IMR-90 (cell line): Measurements from ENCODE around the gene ABCA2. TPM values are rescaled to one million over a fixed set of nuclear protein-coding genes. Genes with fewer than 3 reads are reported as not detected.

Source experiments
- ATAC-seq: fragments of 200-7000 bp; cut with Tn5 transposase; 2 replicates; pipeline ENCODE4 v1.9.1; 2020; ENCODE audit warnings: low read depth, mild to moderate bottlenecking, moderate library complexity
- BruUV-seq: library from RNA; stranded (reverse); fragments of 400-500 nt; replicated peaks from 2 replicates; lab custom pipeline; 2021; lab: Mats Ljungman, UMichigan
- CTCF ChIA-PET: fragments of 300-600 bp; formaldehyde crosslinking; extraction: SDS; loops from one replicate; lab custom pipeline; 2021; ENCODE audit warnings: antibody characterized with exemption; lab: Yijun Ruan, JAX
- POLR2A ChIA-PET: fragments of 300-600 bp; sonication (Branson Sonifier 250); formaldehyde crosslinking; loops from one replicate; lab custom pipeline; 2022; ENCODE audit warnings: antibody characterized with exemption; ENCODE audit not compliant: unreplicated experiment; lab: Charles Lee
- DNase-seq: peaks from one replicate; pipeline ENCODE4 v3.0.0; 2013
- H2AFZ ChIP-seq: replicated peaks from 2 replicates; pipeline ENCODE3; 2013; ENCODE audit warnings: low read length, mild to moderate bottlenecking; ENCODE audit not compliant: poor library complexity
- H2AK5ac ChIP-seq: 2 replicates; pipeline ENCODE4 v1.6.1; 2013; ENCODE audit warnings: low read depth, low read length, inconsistent platforms
- H2AK9ac ChIP-seq: replicated peaks from 2 replicates; pipeline ENCODE3; 2013; ENCODE audit warnings: mild to moderate bottlenecking, low read depth, low read length, moderate library complexity; ENCODE audit not compliant: poor library complexity
- H2BK120ac ChIP-seq: 2 replicates; pipeline ENCODE4 v1.6.1; 2013; ENCODE audit warnings: low read depth, low read length, inconsistent platforms
- H2BK15ac ChIP-seq: 3 replicates; pipeline ENCODE4 v1.6.1; 2013; ENCODE audit warnings: low read depth, low read length, inconsistent platforms
- H2BK20ac ChIP-seq: 2 replicates; pipeline ENCODE4 v1.6.1; 2013; ENCODE audit warnings: low read depth, mild to moderate bottlenecking, inconsistent platforms, low read length, moderate library complexity
- H2BK5ac ChIP-seq: 2 replicates; pipeline ENCODE4 v1.6.1; 2013; ENCODE audit warnings: mild to moderate bottlenecking, low read depth, low read length, inconsistent platforms; ENCODE audit not compliant: poor library complexity, severe bottlenecking
- H3K14ac ChIP-seq: replicated peaks from 2 replicates; pipeline ENCODE4 v1.6.1; 2013; ENCODE audit warnings: low read depth, low read length, inconsistent platforms
- H3K18ac ChIP-seq: 2 replicates; pipeline ENCODE4 v1.6.1; 2013; ENCODE audit warnings: low read depth, low read length, control low read depth
- H3K23ac ChIP-seq: 2 replicates; pipeline ENCODE4 v1.6.1; 2013; ENCODE audit warnings: low read depth, low read length, inconsistent platforms
- H3K27ac ChIP-seq: 2 replicates; pipeline ENCODE4 v1.5.1; 2013; ENCODE audit warnings: mild to moderate bottlenecking, control low read depth, low read length; ENCODE audit not compliant: insufficient read depth
- H3K27me3 ChIP-seq: 2 replicates; pipeline ENCODE4 v1.6.1; 2013; ENCODE audit warnings: low read length; ENCODE audit not compliant: control insufficient read depth, insufficient read depth
- H3K36me3 ChIP-seq: 2 replicates; pipeline ENCODE4 v1.6.1; 2013; ENCODE audit warnings: low read length, mixed read lengths; ENCODE audit not compliant: control insufficient read depth, insufficient read depth
- H3K4ac ChIP-seq: 2 replicates; pipeline ENCODE4 v1.6.1; 2013; ENCODE audit warnings: low read depth, low read length, inconsistent platforms
- H3K4me1 ChIP-seq: 2 replicates; pipeline ENCODE4 v1.6.1; 2013; ENCODE audit warnings: low read length, mixed read lengths; ENCODE audit not compliant: control insufficient read depth, insufficient read depth
- H3K4me2 ChIP-seq: 2 replicates; pipeline ENCODE4 v1.6.1; 2013; ENCODE audit warnings: low read depth, mild to moderate bottlenecking, control low read depth, low read length, moderate library complexity
- H3K4me3 ChIP-seq: 2 replicates; pipeline ENCODE4 v1.5.1; 2013; ENCODE audit warnings: low read depth, mild to moderate bottlenecking, control low read depth, low read length, moderate library complexity; ENCODE audit not compliant: insufficient read depth
- H3K56ac ChIP-seq: 2 replicates; pipeline ENCODE4 v1.6.1; 2013; ENCODE audit warnings: low read length, inconsistent platforms; ENCODE audit not compliant: insufficient read depth; ENCODE audit errors: extremely low read depth
- H3K79me1 ChIP-seq, 2 experiments: 2 replicates each; pipeline ENCODE4 v1.6.1; 2013; ENCODE audit warnings: low read length in 2 of 2, inconsistent platforms in 1 of 2, low read depth in 1 of 2
- H3K9ac ChIP-seq: 2 replicates; pipeline ENCODE4 v1.6.1; 2013; ENCODE audit warnings: low read depth, low read length, control low read depth
- H3K9me1 ChIP-seq: 2 replicates; pipeline ENCODE4 v1.6.1; 2013; ENCODE audit warnings: low read length, inconsistent platforms; ENCODE audit not compliant: insufficient read depth
- H3K9me3 ChIP-seq: 2 replicates; pipeline ENCODE4 v1.6.1; 2013; ENCODE audit warnings: low read length; ENCODE audit not compliant: control insufficient read depth, insufficient read depth
- H4K20me1 ChIP-seq: 2 replicates; pipeline ENCODE4 v1.6.1; 2013; ENCODE audit warnings: low read length, inconsistent platforms; ENCODE audit not compliant: insufficient read depth
- H4K5ac ChIP-seq: 2 replicates; pipeline ENCODE4 v1.6.1; 2013; ENCODE audit warnings: mild to moderate bottlenecking, low read depth, low read length, control low read depth
- H4K8ac ChIP-seq, 2 experiments: 2 replicates each; pipeline ENCODE4 v1.6.1; 2013; ENCODE audit warnings: low read depth in 2 of 2, low read length in 2 of 2, control low read depth in 1 of 2, inconsistent platforms in 1 of 2
- H4K91ac ChIP-seq: 2 replicates; pipeline ENCODE4 v1.6.1; 2013; ENCODE audit warnings: low read depth, low read length, inconsistent platforms; ENCODE audit not compliant: insufficient read depth
- BHLHE40 ChIP-seq: fragments of 150-350 bp; IDR thresholded peaks from 2 replicates; pipeline ENCODE4 v1.6.1; 2016; ENCODE audit warnings: mild to moderate bottlenecking, low read depth, low read length
- CEBPB ChIP-seq: IDR thresholded peaks from 2 replicates; pipeline ENCODE4 v1.6.1; 2012; ENCODE audit warnings: low read depth, low read length, improper control_type of control experiment
- CHD1 ChIP-seq: IDR thresholded peaks from 2 replicates; pipeline ENCODE4 v1.6.1; 2012; ENCODE audit warnings: low read depth, low read length, improper control_type of control experiment
- FOS ChIP-seq: fragments of 150-350 bp; IDR thresholded peaks from 2 replicates; pipeline ENCODE4 v1.6.1; 2016; ENCODE audit warnings: low read depth, low read length
- MAFK ChIP-seq: IDR thresholded peaks from 2 replicates; pipeline ENCODE4 v1.6.1; 2012; ENCODE audit warnings: low read depth, low read length, improper control_type of control experiment
- MAZ ChIP-seq: IDR thresholded peaks from 2 replicates; pipeline ENCODE4 v1.6.1; 2012; ENCODE audit warnings: low read depth, mild to moderate bottlenecking, low read length, improper control_type of control experiment, moderate library complexity, borderline replicate concordance
- MXI1 ChIP-seq: IDR thresholded peaks from 2 replicates; pipeline ENCODE4 v1.6.1; 2012; ENCODE audit warnings: low read depth, mild to moderate bottlenecking, low read length, moderate library complexity, borderline replicate concordance
- NFE2L2 ChIP-seq: fragments of 150-350 bp; IDR thresholded peaks from 2 replicates; pipeline ENCODE4 v1.6.1; 2016; ENCODE audit warnings: low read depth, mild to moderate bottlenecking, low read length
- POLR2A ChIP-seq: IDR thresholded peaks from 2 replicates; pipeline ENCODE4 v1.6.1; 2012; ENCODE audit warnings: mild to moderate bottlenecking, low read depth, low read length
- RAD21 ChIP-seq: IDR thresholded peaks from 2 replicates; pipeline ENCODE4 v1.6.1; 2012; ENCODE audit warnings: low read length, improper control_type of control experiment
- RCOR1 ChIP-seq: IDR thresholded peaks from 2 replicates; pipeline ENCODE4 v1.6.1; 2012; ENCODE audit warnings: mild to moderate bottlenecking, low read length, improper control_type of control experiment; ENCODE audit not compliant: insufficient replicate concordance
- RFX5 ChIP-seq: IDR thresholded peaks from 2 replicates; pipeline ENCODE4 v1.8.0; 2012; ENCODE audit warnings: low read depth, mild to moderate bottlenecking, low read length, moderate library complexity
- SMC3 ChIP-seq: fragments of 150-350 bp; IDR thresholded peaks from 2 replicates; pipeline ENCODE4 v1.6.1; 2016; ENCODE audit warnings: low read depth, mild to moderate bottlenecking, antibody characterized with exemption, low read length, moderate library complexity
- WGBS, 2 experiments: methylation state at CpG; one replicate each; pipeline versions ENCODE4 v1.1.5 to v1.1.7; 2013; ENCODE audit warnings: missing lambda C conversion rate in 2 of 2; ENCODE audit not compliant: insufficient read length in 1 of 2; ENCODE audit errors: extremely low coverage in 2 of 2; 5-methylcytosine and 5-hydroxymethylcytosine counted together
- dilution Hi-C: fragments of 300-500 bp; cut with HindIII; formaldehyde crosslinking; loops from one replicate; pipeline ENCODE4 v1.14.3; 2018; ENCODE audit warnings: low sequenced_read_pairs; ENCODE audit not compliant: unreplicated experiment
- in situ Hi-C: fragments of 300-500 bp; cut with MboI; formaldehyde crosslinking; loops from 3 replicates; pipeline ENCODE4 v1.14.3; 2019; ENCODE audit warnings: low sequenced_read_pairs, inconsistent platforms, mixed read lengths
- intact Hi-C: fragments of 100-400 bp; cut with micrococcal nuclease; formaldehyde crosslinking; loops from 2 replicates; pipeline ENCODE4 v1.10.0; 2022
- polyA plus RNA-seq, 3 experiments: library from polyadenylated mRNA; depleted of rRNA; stranded (reverse); fragments of >200 nt; gene quantifications; 2 replicates each; pipeline ENCODE4 v1.2.3, GENCODE V29; 2012; ENCODE audit warnings: low replicate concordance in 1 of 3
- total RNA-seq: library from RNA; depleted of rRNA; stranded (reverse); fragments of >200 nt; gene quantifications from 2 replicates; pipeline ENCODE4 v1.2.3, GENCODE V29; 2012
- TF ChIP-seq, protein P1 (sequence below): fragments of 150-350 bp; IDR thresholded peaks from 2 replicates; pipeline ENCODE4 v1.6.1; 2017; ENCODE audit warnings: mild to moderate bottlenecking, antibody characterized with exemption, low read length, low read depth
- TF ChIP-seq, protein P2 (sequence below): fragments of 150-350 bp; IDR thresholded peaks from 2 replicates; pipeline ENCODE4 v1.6.1; 2016; ENCODE audit warnings: low read depth, mild to moderate bottlenecking, low read length, moderate library complexity, borderline replicate concordance
- TF ChIP-seq, protein P3 (sequence below): conservative IDR thresholded peaks from 2 replicates; pipeline ENCODE4 v1.5.1; 2012; ENCODE audit warnings: mild to moderate bottlenecking, low read depth, low read length, improper control_type of control experiment

Gene ABCA2
- total and polyA plus RNA-seq, 2 of the 4 experiments (the other 2 are of a cell fraction): 3.8 to 46.0 TPM

DNA sequence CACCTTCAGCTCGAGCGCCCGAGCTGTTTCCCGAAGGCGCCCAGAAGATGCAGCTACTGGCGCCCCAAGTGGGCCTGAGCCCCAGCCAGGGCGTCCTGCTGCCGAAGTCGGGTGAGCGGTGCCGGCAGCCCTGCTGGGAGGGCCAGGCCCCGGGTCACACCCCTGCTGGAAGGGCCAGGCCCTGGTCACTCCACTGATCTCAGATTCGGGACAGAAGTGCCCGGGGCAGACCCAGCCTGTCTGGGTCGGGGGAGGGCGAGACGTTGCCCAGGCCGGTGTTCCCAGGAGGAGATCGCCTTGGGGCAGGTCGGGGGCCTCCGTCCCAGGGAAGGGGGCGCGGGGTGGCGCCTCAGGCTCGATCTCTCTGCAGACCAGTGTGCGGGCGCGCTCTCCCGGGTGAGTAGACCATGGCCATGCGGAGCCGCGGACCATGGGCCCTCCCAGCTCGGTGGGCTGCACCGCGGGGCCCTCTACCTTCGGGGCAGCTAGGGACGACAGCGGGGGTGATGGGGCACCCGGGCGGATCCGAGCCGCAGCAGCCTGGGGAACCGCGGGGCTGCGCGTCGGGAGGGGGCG lies 42.9 kb downstream of the ABCA2 start:
- intact Hi-C loops (no loop called here), in situ Hi-C loops (no loop called here), dilution Hi-C loops (no loop called here)
- DNase-seq: no peak
- POLR2A ChIA-PET: no interaction called here
- no peak overlapping the region for H3K27ac ChIP-seq
- no peak overlapping the region for H2AK9ac ChIP-seq
- no peak overlapping the region for H3K4me2 ChIP-seq
- no peaks in the 10 kb centered on the region for H3K9me1 ChIP-seq
- no peak overlapping the region for H4K91ac ChIP-seq
- H4K20me1 ChIP-seq: no peaks in the 10 kb centered on the region
- H4K8ac ChIP-seq: no peak overlapping the region
- H3K14ac ChIP-seq: no peak overlapping the region
- H3K9ac ChIP-seq: no peak overlapping the region
- WGBS, 2 experiments: 12% methylated on average over 23 of the region's 48 CpGs; no CpG with 5 or more reads in 1 of the 2 experiments
- CTCF ChIA-PET: no interaction called here
- no peaks in the 10 kb centered on the region for H3K4me1 ChIP-seq
- peaks cover 52% of the 10 kb centered on the region for H3K27me3 ChIP-seq
- no peak overlapping the region for H2BK20ac ChIP-seq
- H3K4me3 ChIP-seq: no peak overlapping the region
- H2AFZ ChIP-seq: no peak overlapping the region
- no peak overlapping the region for H3K23ac ChIP-seq
- H3K9me3 ChIP-seq: no peaks in the 10 kb centered on the region; the same call in 1 of the 2 replicates
- no peak overlapping the region for H2BK5ac ChIP-seq
- no peak overlapping the region for H2BK120ac ChIP-seq
- no peaks in the 10 kb centered on the region for H3K36me3 ChIP-seq
- no TSS peak for BruUV-seq
- no peak overlapping the region for H3K18ac ChIP-seq
- no peak overlapping the region for H3K56ac ChIP-seq
- H3K79me1 ChIP-seq: no peaks in the 10 kb centered on the region
- no peak overlapping the region for H4K5ac ChIP-seq
- no peak overlapping the region for H2AK5ac ChIP-seq
- H2BK15ac ChIP-seq: no peak overlapping the region
- ATAC-seq: peak; percentile 12; the same call in 1 of the 2 replicates
- TF ChIP-seq, protein P1, sequence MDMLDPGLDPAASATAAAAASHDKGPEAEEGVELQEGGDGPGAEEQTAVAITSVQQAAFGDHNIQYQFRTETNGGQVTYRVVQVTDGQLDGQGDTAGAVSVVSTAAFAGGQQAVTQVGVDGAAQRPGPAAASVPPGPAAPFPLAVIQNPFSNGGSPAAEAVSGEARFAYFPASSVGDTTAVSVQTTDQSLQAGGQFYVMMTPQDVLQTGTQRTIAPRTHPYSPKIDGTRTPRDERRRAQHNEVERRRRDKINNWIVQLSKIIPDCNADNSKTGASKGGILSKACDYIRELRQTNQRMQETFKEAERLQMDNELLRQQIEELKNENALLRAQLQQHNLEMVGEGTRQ: no peak
- TF ChIP-seq MAZ: no peak
- no peak for TF ChIP-seq SMC3
- no peak for TF ChIP-seq RAD21
- no peak for TF ChIP-seq BHLHE40
- no peak for TF ChIP-seq RCOR1
- no peak for TF ChIP-seq CHD1
- TF ChIP-seq NFE2L2: no peak
- TF ChIP-seq, protein P2, sequence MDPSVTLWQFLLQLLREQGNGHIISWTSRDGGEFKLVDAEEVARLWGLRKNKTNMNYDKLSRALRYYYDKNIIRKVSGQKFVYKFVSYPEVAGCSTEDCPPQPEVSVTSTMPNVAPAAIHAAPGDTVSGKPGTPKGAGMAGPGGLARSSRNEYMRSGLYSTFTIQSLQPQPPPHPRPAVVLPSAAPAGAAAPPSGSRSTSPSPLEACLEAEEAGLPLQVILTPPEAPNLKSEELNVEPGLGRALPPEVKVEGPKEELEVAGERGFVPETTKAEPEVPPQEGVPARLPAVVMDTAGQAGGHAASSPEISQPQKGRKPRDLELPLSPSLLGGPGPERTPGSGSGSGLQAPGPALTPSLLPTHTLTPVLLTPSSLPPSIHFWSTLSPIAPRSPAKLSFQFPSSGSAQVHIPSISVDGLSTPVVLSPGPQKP: no peak
- TF ChIP-seq CEBPB: no peak
- TF ChIP-seq MXI1: no peak
- no peak for TF ChIP-seq RFX5
- TF ChIP-seq, protein P3, sequence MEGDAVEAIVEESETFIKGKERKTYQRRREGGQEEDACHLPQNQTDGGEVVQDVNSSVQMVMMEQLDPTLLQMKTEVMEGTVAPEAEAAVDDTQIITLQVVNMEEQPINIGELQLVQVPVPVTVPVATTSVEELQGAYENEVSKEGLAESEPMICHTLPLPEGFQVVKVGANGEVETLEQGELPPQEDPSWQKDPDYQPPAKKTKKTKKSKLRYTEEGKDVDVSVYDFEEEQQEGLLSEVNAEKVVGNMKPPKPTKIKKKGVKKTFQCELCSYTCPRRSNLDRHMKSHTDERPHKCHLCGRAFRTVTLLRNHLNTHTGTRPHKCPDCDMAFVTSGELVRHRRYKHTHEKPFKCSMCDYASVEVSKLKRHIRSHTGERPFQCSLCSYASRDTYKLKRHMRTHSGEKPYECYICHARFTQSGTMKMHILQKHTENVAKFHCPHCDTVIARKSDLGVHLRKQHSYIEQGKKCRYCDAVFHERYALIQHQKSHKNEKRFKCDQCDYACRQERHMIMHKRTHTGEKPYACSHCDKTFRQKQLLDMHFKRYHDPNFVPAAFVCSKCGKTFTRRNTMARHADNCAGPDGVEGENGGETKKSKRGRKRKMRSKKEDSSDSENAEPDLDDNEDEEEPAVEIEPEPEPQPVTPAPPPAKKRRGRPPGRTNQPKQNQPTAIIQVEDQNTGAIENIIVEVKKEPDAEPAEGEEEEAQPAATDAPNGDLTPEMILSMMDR: no peak
- TF ChIP-seq POLR2A: no peak
- TF ChIP-seq MAFK: no peak
- no peak for TF ChIP-seq FOS
- H3K4ac ChIP-seq: no peak overlapping the region
